ENCODE data around the gene NEK5. TPM values are rescaled to one million over a fixed set of nuclear protein-coding genes. Genes with fewer than 3 reads are reported as not detected.

Gene NEK5
- total RNA-seq, 2 donors from 2014 or later: 0.33 to 0.78 TPM

DNA sequence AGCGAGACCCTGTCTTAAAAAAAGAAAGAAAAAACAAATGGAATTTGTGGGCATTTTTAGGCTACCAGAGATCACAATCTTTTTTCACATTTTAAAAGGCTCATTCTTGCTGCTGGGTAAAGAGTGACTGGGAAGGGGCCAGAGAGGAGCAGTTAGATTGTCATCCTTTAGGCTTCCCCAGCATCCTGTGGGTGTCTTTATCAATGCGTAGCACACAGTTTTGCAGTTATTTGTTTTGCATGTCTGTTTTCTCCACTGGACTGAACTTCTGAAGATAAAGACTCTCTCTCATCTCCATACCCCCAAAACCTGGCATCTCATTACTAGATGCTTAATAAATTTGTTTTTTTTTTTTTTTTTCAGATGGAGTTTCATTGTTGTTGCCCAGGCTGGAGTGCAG is 106.5 kb downstream of the NEK5 start:
- H3K36me3 ChIP-seq (replicated peaks in 1 of 2; ENCODE audit: insufficient read depth in 1 of 2, low read depth in 2 of 2): peaks cover 0 to 3% of the 10 kb centered on the region in 2 donors
- no peak for DNase-seq
- peaks cover 25% of the 10 kb centered on the region for H3K4me1 ChIP-seq
- intact Hi-C loops (cut with DNase I): no loop called here
- H3K27me3 ChIP-seq: no peaks in the 10 kb centered on the region
- H3K27ac ChIP-seq: no peak overlapping the region
- H3K9me3 ChIP-seq: no peaks in the 10 kb centered on the region
- WGBS, 2 donors: 96 to 98% methylated on average over 2 of the region's 2 CpGs
- no peak for TF ChIP-seq CTCF (IDR thresholded peaks at IDR 0.05)
- no peak for TF ChIP-seq POLR2A (IDR thresholded peaks at IDR 0.05)
- ATAC-seq: no peak
- no peak overlapping the region for H3K4me3 ChIP-seq

DNA sequence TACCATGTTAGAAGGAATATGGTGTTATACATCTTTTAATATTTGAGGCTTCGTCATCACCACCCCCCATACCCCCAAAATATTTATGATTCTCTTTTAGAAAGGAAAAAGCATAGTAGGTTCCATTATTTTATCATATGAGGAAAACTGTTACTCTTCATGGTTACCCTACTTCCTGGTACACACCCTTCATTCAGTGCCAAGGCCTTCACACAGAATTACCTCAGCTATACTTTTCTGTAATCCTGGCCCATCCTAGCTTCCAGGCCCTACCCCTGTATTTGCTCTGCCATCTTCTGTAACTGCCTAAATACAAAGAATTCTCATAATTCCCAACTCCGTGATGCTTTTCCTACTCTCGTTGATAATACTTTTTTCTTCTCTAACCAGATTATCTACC is 108.7 kb downstream of the NEK5 start:
- DNase-seq (no peak), ATAC-seq (no peak)
- Histone ChIP-seq H3K4me3 (no peak overlapping the region), H3K36me3 (replicated peaks in 1 of 2; ENCODE audit: insufficient read depth in 1 of 2, low read depth in 2 of 2) (peaks cover 0 to 3% of the 10 kb centered on the region in 2 donors), H3K4me1 (peaks cover 5% of the 10 kb centered on the region), H3K27ac (no peak overlapping the region), H3K9me3 (no peaks in the 10 kb centered on the region), H3K27me3 (no peaks in the 10 kb centered on the region)
- intact Hi-C loops (cut with DNase I): no loop called here
- WGBS, 2 donors: 92 to 95% methylated on average over 3 of the region's 3 CpGs
- TF ChIP-seq POLR2A (IDR thresholded peaks at IDR 0.05): no peak
- TF ChIP-seq CTCF (IDR thresholded peaks at IDR 0.05): no peak

GRCh38 chr13:52016296-52016695 is 112.6 kb downstream of the NEK5 start:
- no peak overlapping the region for H3K4me3 ChIP-seq
- DNase-seq: no peak
- TF ChIP-seq CTCF (IDR thresholded peaks at IDR 0.05): no peak
- no peak for TF ChIP-seq POLR2A (IDR thresholded peaks at IDR 0.05)
- H3K36me3 ChIP-seq (replicated peaks in 1 of 2; ENCODE audit: insufficient read depth in 1 of 2, low read depth in 2 of 2): peaks cover 0 to 3% of the 10 kb centered on the region in 2 donors
- no peak for ATAC-seq
- 100% methylated on average over 3 of the region's 3 CpGs for WGBS, 2 donors
- H3K27ac ChIP-seq: no peak overlapping the region
- intact Hi-C loops (cut with DNase I): no loop called here
- no peaks in the 10 kb centered on the region for H3K27me3 ChIP-seq
- no peaks in the 10 kb centered on the region for H3K9me3 ChIP-seq
- H3K4me1 ChIP-seq: peaks cover 8% of the 10 kb centered on the region

DNA sequence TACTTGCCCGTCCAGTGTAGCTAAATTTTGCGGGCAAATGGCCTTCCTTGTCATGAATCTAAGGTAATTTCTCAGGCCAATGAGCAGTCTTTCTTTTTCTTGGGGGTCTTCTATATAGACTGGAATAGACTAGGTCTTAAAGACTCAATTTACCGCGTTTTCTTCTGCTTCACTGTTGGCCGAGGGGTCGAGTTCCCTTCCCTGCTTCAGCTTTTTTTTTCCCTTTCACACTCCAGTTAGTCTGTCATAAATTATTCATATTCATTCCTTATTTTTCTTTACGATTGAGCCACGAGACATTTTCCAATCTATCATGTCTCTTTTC is 116.4 kb downstream of the NEK5 start:
- H3K9me3 ChIP-seq: no peaks in the 10 kb centered on the region
- TF ChIP-seq POLR2A (IDR thresholded peaks at IDR 0.05): no peak
- 0% methylated on average over 8 of the region's 8 CpGs for WGBS, 2 donors
- H3K4me1 ChIP-seq: peaks cover 15% of the 10 kb centered on the region
- peak overlapping the region; percentile 90 to 95 for H3K4me3 ChIP-seq
- ATAC-seq: no peak
- no peaks in the 10 kb centered on the region for H3K27me3 ChIP-seq
- DNase-seq: no peak
- no peaks in the 10 kb centered on the region for H3K36me3 ChIP-seq (replicated peaks in 1 of 2; ENCODE audit: insufficient read depth in 1 of 2, low read depth in 2 of 2)
- H3K27ac ChIP-seq: peak overlapping the region in 3 of 4 donors; percentile 48 to 76 (median 74)
- intact Hi-C loops (cut with DNase I): no loop called here

- Histone ChIP-seq H3K9me3 (no peaks in the 10 kb centered on the region), H3K27ac (peak within 1 kb of the TSS; percentile 8 to 76 (median 75)), H3K27me3 (no peaks in the 10 kb centered on the region), H3K4me3 (peak within 1 kb of the TSS; percentile 90 to 95), H3K4me1 (peaks cover 15% of the 10 kb centered on the region), H3K36me3 (replicated peaks in 1 of 2; ENCODE audit: insufficient read depth in 1 of 2, low read depth in 2 of 2) (no peaks in the 10 kb centered on the region)
- 0% methylated on average over 38 to 78 of the region's 82 CpGs for WGBS, 2 donors
- peak in 1 of 7 experiments; percentile 1 for TF ChIP-seq CTCF (IDR thresholded peaks at IDR 0.05)
- TF ChIP-seq POLR2A (IDR thresholded peaks at IDR 0.05): peak; percentile 14 to 79 (median 75)
- peak; percentile 99 to 100 (median 100) for DNase-seq
- peak; percentile 100 for ATAC-seq
- intact Hi-C loops (cut with DNase I): no loop called here
Observed at GRCh38 chr13:52011632-52012511, 117.0 kb downstream of the NEK5 start, which contains the start of gene ALG11. Gene ALG11 (plus strand): TSS chr13:52012398. CDS start chr13:52012419, 21 bp downstream.

All from body of pancreas (tissue), 4 donors.